Spleen (tissue), 13 donors: ENCODE measurements around the gene BRINP2. TPM values are rescaled to one million over a fixed set of nuclear protein-coding genes. Genes with fewer than 3 reads are reported as not detected.
A peak's percentile ranks its signal among the peaks of the same experiment; 100 is the strongest.

Experiments
- DNase-seq: peaks from one replicate; pipeline ENCODE4 v3.0.0-alpha.2; 2020
- H3K27ac ChIP-seq, 8 donors: fragments of 200-600 bp; sonication (generic) in 7 of 8; 1 replicate in 4 of 8; 2 replicates in 4 of 8; pipeline versions ENCODE4 v1.5.0 to v1.8.0; 2016 to 2021; ENCODE audit warnings: inconsistent platforms in 4 of 8, mild to moderate bottlenecking in 4 of 8, moderate library complexity in 1 of 8
- H3K27me3 ChIP-seq, 7 donors: fragments of 200-600 bp; sonication (generic) in 6 of 7; replicated peaks in 1 of 7; 1 replicate in 4 of 7; 2 replicates in 3 of 7; pipeline versions ENCODE4 v1.5.0 to v1.8.0; 2016 to 2021; ENCODE audit warnings: inconsistent platforms in 3 of 7, mild to moderate bottlenecking in 1 of 7
- H3K36me3 ChIP-seq, 6 donors: fragments of 200-600 bp; sonication (generic) in 5 of 6; 1 replicate in 4 of 6; 2 replicates in 2 of 6; pipeline versions ENCODE4 v1.5.0 to v1.8.0; 2016 to 2021; ENCODE audit warnings: inconsistent platforms in 2 of 6
- H3K4me1 ChIP-seq, 6 donors: fragments of 200-600 bp; sonication (generic) in 5 of 6; 1 replicate in 3 of 6; 2 replicates in 3 of 6; pipeline versions ENCODE4 v1.5.0 to v1.8.0; 2016 to 2021; ENCODE audit warnings: inconsistent platforms in 3 of 6
- H3K4me3 ChIP-seq, 8 donors: fragments of 200-600 bp; sonication (generic) in 7 of 8; 1 replicate in 4 of 8; 2 replicates in 4 of 8; pipeline versions ENCODE4 v1.5.0 to v1.8.0; 2016 to 2021; ENCODE audit warnings: inconsistent platforms in 4 of 8, mild to moderate bottlenecking in 4 of 8, moderate library complexity in 2 of 8
- H3K9me3 ChIP-seq, 8 donors: fragments of 200-600 bp; sonication (generic) in 7 of 8; 1 replicate in 4 of 8; 2 replicates in 4 of 8; pipeline versions ENCODE4 v1.5.0 to v1.8.0; 2016 to 2021; ENCODE audit warnings: inconsistent platforms in 4 of 8
- CTCF ChIP-seq, 11 experiments: fragments of 200-600 bp in 7 of 11; fragments of 450-650 bp in 4 of 11; sonication (generic) in 4 of 11; IDR thresholded peaks in 8 of 11; conservative IDR thresholded peaks in 3 of 11; 1 replicate in 7 of 11; 2 replicates in 4 of 11; pipeline versions ENCODE4 v1.4.0 to v1.8.0; 2016 to 2021; ENCODE audit warnings: antibody characterized with exemption in 11 of 11, inconsistent platforms in 4 of 11, mild to moderate bottlenecking in 1 of 11
- POLR2A ChIP-seq, 3 donors: fragments of 450-650 bp; IDR thresholded peaks; one replicate each; pipeline ENCODE4 v1.5.1; 2017; ENCODE audit warnings: antibody characterized with exemption in 3 of 3, mild to moderate bottlenecking in 1 of 3
- POLR2AphosphoS5 ChIP-seq, 3 donors: sonication (generic); formaldehyde crosslinking; IDR thresholded peaks; one replicate each; pipeline ENCODE4 v1.5.1; 2017; ENCODE audit warnings: antibody characterized with exemption in 3 of 3
- WGBS, 5 donors: extraction: QIAGEN DNeasy Blood & Tissue Kit in 3 of 5; methylation state at CpG; one replicate each; pipeline versions ENCODE4 v1.1.5 to v1.1.7; 2013 to 2018; 5-methylcytosine and 5-hydroxymethylcytosine counted together
- intact Hi-C: fragments of 100-400 bp; cut with DNase I; formaldehyde crosslinking; loops from one replicate; pipeline ENCODE4 v1.15.0; 2023; ENCODE audit warnings: low total_unique reads
- long read RNA-seq, 2 donors: transcript quantifications; one replicate each; lab custom pipeline, GENCODE V29; 2026
- polyA plus RNA-seq, 3 donors: library from polyadenylated mRNA; stranded (reverse); fragments of 200-250 nt; gene quantifications; one replicate each; pipeline ENCODE4 v1.2.1, GENCODE V29; 2013
- total RNA-seq, 7 donors: library from RNA; depleted of rRNA in 3 of 7; stranded (reverse); fragments of >200 nt in 3 of 7; fragmentation: NEBNext Ultra II Directional in 4 of 7; extraction: Animal tissue kit (Norgen Biotek cat#: 25700) in 4 of 7; gene quantifications; one replicate each; pipeline versions ENCODE4 v1.1.0 to v1.2.1, GENCODE V29; 2016 to 2021
- donor health status: healthy with polysubstance abuse.
- donor health status: DM: no; HTN: no; CAD: no; lungs with moderate emphysema.
- donor health status: DM: no; HTN: no; CAD: no.
- donor health status: Bipolar disorder and iron deficiency.
- donor health status: healthy.
- donor health status: DM: no; HTN: no; CAD: no.
- donor health status: DM: yes; HTN: yes; CAD: no.

The BRINP2 gene
- total RNA-seq: 1 to 10 TPM in 3 of 7 donors, under 1 TPM in 4; 0.33 to 1.5 (median 0.95) TPM
- 1 to 10 TPM in 1 of 3 donors, under 1 TPM in 2; 0.39 to 1.5 (median 0.54) TPM for polyA plus RNA-seq
- long read RNA-seq, donor 1, partial matches to known transcripts: 0 of 1 reads
- long read RNA-seq, donor 1, other reads (novel, unspliced or antisense): 0 of 1 reads
- long read RNA-seq, donor 2, partial matches to known transcripts: 0 of 1 reads
- long read RNA-seq, donor 2, other reads (novel, unspliced or antisense): 0 of 1 reads

- Histone ChIP-seq H3K4me3 (peak within 1 kb of the TSS; percentile 20 to 70 (median 43)), H3K27me3 (peaks cover 0 to 69% (median 18%) of the 10 kb centered on the region in 7 donors), H3K4me1 (peaks cover 0 to 14% (median 2%) of the 10 kb centered on the region in 6 donors), H3K36me3 (no peaks in the 10 kb centered on the region), H3K27ac (no peak within 1 kb of the TSS), H3K9me3 (no peaks in the 10 kb centered on the region)
- WGBS, 5 donors: 3 to 12% (median 5%) methylated on average over 33 to 49 of the region's 49 CpGs
- intact Hi-C loops: no loop called here
- TF ChIP-seq POLR2AphosphoS5 (IDR thresholded peaks at IDR 0.05) (peak in 1 of 3 donors; percentile 19), POLR2A (IDR thresholded peaks at IDR 0.05) (no peak)
- peak; percentile 71 for DNase-seq
Observed at GRCh38 chr1:177170756-177171535, at the start of gene BRINP2. TSS of gene BRINP2 (plus strand) at chr1:177170958. CDS start at chr1:177229877, 58,919 bp downstream.

GRCh38 chr1:177122461-177123251 lies 48.1 kb upstream of the BRINP2 start:
- H3K27me3 ChIP-seq: no peaks in the 10 kb centered on the region
- H3K4me3 ChIP-seq: no peak overlapping the region
- no peaks in the 10 kb centered on the region for H3K4me1 ChIP-seq
- intact Hi-C loops: no loop called here
- H3K27ac ChIP-seq: no peak overlapping the region
- H3K36me3 ChIP-seq: no peaks in the 10 kb centered on the region
- WGBS, 5 donors: 82 to 85% (median 83%) methylated on average over 12 of the region's 12 CpGs
- DNase-seq: no peak
- TF ChIP-seq POLR2AphosphoS5 (IDR thresholded peaks at IDR 0.05): no peak
- TF ChIP-seq CTCF (IDR thresholded peaks at IDR 0.05 in 8 of 11, conservative IDR thresholded peaks at IDR 0.05 in 3 of 11): no peak
- no peak for TF ChIP-seq POLR2A (IDR thresholded peaks at IDR 0.05)
- H3K9me3 ChIP-seq: no peaks in the 10 kb centered on the region

GRCh38 chr1:177124577-177125278 lies 46.0 kb upstream of the BRINP2 start:
- H3K4me3 ChIP-seq: no peak overlapping the region
- no peak for TF ChIP-seq POLR2A (IDR thresholded peaks at IDR 0.05)
- TF ChIP-seq CTCF (IDR thresholded peaks at IDR 0.05 in 8 of 11, conservative IDR thresholded peaks at IDR 0.05 in 3 of 11): no peak
- TF ChIP-seq POLR2AphosphoS5 (IDR thresholded peaks at IDR 0.05): no peak
- H3K27ac ChIP-seq: no peak overlapping the region
- H3K27me3 ChIP-seq: no peaks in the 10 kb centered on the region
- no peaks in the 10 kb centered on the region for H3K36me3 ChIP-seq
- H3K9me3 ChIP-seq: no peaks in the 10 kb centered on the region
- intact Hi-C loops: no loop called here
- no peak for DNase-seq
- H3K4me1 ChIP-seq: no peaks in the 10 kb centered on the region
- 78 to 88% (median 81%) methylated on average over 4 of the region's 4 CpGs for WGBS, 5 donors

GRCh38 chr1:177126267-177126666 lies 44.5 kb upstream of the BRINP2 start:
- Histone ChIP-seq H3K27ac (no peak overlapping the region), H3K9me3 (no peaks in the 10 kb centered on the region), H3K4me1 (no peaks in the 10 kb centered on the region), H3K4me3 (no peak overlapping the region), H3K36me3 (no peaks in the 10 kb centered on the region), H3K27me3 (no peaks in the 10 kb centered on the region)
- TF ChIP-seq CTCF (IDR thresholded peaks at IDR 0.05 in 8 of 11, conservative IDR thresholded peaks at IDR 0.05 in 3 of 11) (no peak), POLR2AphosphoS5 (IDR thresholded peaks at IDR 0.05) (no peak), POLR2A (IDR thresholded peaks at IDR 0.05) (no peak)
- 36 to 56% (median 44%) methylated on average over 3 of the region's 3 CpGs for WGBS, 5 donors
- DNase-seq: no peak
- intact Hi-C loops: no loop called here
